ENCODE data around the gene NAB1. TPM values are rescaled to one million over a fixed set of nuclear protein-coding genes. Genes with fewer than 3 reads are reported as not detected.
A peak's percentile ranks its signal among the peaks of the same experiment; 100 is the strongest.

NAB1 gene
- total RNA-seq, 1 experiment from 2014 or later = 40.2 TPM

DNA sequence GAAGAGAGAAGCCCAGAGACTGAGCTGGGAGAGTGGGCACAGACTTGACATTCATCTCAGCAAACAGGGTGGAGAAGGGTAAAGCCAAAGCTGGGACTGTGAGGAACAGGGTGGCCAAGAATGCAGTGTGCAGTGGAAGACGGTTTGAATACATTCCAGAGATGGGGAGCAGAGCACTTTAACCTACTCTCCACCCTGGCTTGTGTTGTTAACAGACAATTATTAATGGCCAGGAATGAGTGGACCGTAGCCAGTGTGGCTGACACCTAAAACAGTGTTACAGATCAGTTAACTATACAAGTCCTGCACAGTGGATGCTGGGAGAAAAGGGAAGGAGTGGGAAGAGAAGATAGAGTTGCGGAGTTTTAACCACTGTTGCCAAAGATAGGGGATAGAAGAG, 7.4 kb upstream of the NAB1 start:
- Histone ChIP-seq H3K9me3 (ENCODE audit: control insufficient read depth, insufficient read depth, low read depth, low read length) (no peaks in the 10 kb centered on the region), H3K4me1 (ENCODE audit: control insufficient read depth, insufficient read depth, low read length) (0 out of 2 replicates have a peak, but pooled peaks cover 4% of the 10 kb centered on the region), H3K36me3 (ENCODE audit: control insufficient read depth, insufficient read depth, low read length) (no peaks in the 10 kb centered on the region), H3K27me3 (ENCODE audit: control insufficient read depth, insufficient read depth, low read length) (no peaks in the 10 kb centered on the region), H3K4me3 (ENCODE audit: low read depth in 2 of 2, low read length in 2 of 2) (no peak overlapping the region), H3K27ac (ENCODE audit: low read length) (no peak overlapping the region)
- no TSS peak for BruUV-seq (replicated peaks)
- DNase-seq (ENCODE audit: low read depth, low spot score) (no peak), ATAC-seq (no peak)
- intact Hi-C loops (cut with micrococcal nuclease; ENCODE audit: unreplicated experiment) = loop anchor here (10.0 kb wide), 1 partner anchor 107 kb away; the partner anchor contains the start of gene NEMP2
- CTCF ChIA-PET = no interaction called here
- POLR2A ChIA-PET = no interaction called here
- in situ Hi-C loops (cut with HindIII; ENCODE audit: low pct_unique_long_range_greater_than_20kb, low sequenced_read_pairs) = no loop called here
- TF ChIP-seq POLR2AphosphoS5 (IDR thresholded peaks at IDR 0.05; ENCODE audit: low read depth, low read length) (no peak), SIN3A (IDR thresholded peaks at IDR 0.05; ENCODE audit: borderline replicate concordance, insufficient read depth, low read depth, low read length) (no peak), TCF7L2 (IDR thresholded peaks at IDR 0.05; ENCODE audit: low read depth, low read length) (no peak)
- TF ChIP-seq, protein P1, sequence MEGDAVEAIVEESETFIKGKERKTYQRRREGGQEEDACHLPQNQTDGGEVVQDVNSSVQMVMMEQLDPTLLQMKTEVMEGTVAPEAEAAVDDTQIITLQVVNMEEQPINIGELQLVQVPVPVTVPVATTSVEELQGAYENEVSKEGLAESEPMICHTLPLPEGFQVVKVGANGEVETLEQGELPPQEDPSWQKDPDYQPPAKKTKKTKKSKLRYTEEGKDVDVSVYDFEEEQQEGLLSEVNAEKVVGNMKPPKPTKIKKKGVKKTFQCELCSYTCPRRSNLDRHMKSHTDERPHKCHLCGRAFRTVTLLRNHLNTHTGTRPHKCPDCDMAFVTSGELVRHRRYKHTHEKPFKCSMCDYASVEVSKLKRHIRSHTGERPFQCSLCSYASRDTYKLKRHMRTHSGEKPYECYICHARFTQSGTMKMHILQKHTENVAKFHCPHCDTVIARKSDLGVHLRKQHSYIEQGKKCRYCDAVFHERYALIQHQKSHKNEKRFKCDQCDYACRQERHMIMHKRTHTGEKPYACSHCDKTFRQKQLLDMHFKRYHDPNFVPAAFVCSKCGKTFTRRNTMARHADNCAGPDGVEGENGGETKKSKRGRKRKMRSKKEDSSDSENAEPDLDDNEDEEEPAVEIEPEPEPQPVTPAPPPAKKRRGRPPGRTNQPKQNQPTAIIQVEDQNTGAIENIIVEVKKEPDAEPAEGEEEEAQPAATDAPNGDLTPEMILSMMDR (IDR thresholded peaks at IDR 0.05) = no peak
- TF ChIP-seq, protein P2, sequence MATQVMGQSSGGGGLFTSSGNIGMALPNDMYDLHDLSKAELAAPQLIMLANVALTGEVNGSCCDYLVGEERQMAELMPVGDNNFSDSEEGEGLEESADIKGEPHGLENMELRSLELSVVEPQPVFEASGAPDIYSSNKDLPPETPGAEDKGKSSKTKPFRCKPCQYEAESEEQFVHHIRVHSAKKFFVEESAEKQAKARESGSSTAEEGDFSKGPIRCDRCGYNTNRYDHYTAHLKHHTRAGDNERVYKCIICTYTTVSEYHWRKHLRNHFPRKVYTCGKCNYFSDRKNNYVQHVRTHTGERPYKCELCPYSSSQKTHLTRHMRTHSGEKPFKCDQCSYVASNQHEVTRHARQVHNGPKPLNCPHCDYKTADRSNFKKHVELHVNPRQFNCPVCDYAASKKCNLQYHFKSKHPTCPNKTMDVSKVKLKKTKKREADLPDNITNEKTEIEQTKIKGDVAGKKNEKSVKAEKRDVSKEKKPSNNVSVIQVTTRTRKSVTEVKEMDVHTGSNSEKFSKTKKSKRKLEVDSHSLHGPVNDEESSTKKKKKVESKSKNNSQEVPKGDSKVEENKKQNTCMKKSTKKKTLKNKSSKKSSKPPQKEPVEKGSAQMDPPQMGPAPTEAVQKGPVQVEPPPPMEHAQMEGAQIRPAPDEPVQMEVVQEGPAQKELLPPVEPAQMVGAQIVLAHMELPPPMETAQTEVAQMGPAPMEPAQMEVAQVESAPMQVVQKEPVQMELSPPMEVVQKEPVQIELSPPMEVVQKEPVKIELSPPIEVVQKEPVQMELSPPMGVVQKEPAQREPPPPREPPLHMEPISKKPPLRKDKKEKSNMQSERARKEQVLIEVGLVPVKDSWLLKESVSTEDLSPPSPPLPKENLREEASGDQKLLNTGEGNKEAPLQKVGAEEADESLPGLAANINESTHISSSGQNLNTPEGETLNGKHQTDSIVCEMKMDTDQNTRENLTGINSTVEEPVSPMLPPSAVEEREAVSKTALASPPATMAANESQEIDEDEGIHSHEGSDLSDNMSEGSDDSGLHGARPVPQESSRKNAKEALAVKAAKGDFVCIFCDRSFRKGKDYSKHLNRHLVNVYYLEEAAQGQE (IDR thresholded peaks at IDR 0.05; ENCODE audit: insufficient read depth in 1 of 2, low read depth in 2 of 2, low read length in 1 of 2) = no peak

DNA sequence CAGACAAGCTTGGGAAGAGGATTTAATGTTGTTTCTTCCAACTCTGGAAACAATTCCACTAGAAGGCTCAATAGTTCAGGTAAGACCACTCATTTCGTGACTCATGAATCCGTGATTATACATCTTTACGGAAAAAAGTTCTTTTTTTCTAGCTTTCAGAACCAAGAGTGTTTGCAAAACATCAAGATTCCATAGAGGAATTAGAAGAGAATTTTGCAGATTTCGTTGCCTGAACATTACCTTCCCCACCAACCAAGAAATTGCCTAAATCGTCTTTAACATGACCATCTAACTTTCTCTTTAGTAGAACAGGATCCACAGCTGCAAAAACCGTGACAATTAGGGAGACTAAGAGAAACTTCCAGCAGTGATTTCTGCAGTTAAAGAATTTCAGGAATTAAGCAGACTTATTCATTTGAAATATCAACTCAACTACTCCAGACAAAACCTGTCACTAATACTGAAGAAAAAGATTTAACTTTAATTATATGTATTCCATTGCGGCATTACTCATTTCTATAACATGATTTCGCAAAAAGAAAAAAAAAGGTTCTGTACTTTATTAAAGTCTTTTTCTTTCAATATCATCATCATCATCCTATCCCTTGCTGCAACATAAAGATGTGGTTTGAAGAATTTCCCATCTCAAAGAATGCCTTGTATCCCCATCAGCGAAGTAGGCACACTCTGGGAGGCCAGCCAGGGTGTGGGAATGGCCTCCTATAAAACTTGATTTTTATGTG, 1.9 kb upstream of the NAB1 start:
- Histone ChIP-seq H3K27me3 (ENCODE audit: control insufficient read depth, insufficient read depth, low read length) (no peaks in the 10 kb centered on the region), H3K9me3 (ENCODE audit: control insufficient read depth, insufficient read depth, low read depth, low read length) (no peaks in the 10 kb centered on the region), H3K4me1 (ENCODE audit: control insufficient read depth, insufficient read depth, low read length) (peaks cover 12% of the 10 kb centered on the region), H3K4me3 (ENCODE audit: low read depth in 2 of 2, low read length in 2 of 2) (no peak overlapping the region), H3K27ac (ENCODE audit: low read length) (no peak overlapping the region; the same call in 1 of the 2 replicates), H3K36me3 (ENCODE audit: control insufficient read depth, insufficient read depth, low read length) (no peaks in the 10 kb centered on the region; the same call in 1 of the 2 replicates)
- BruUV-seq (replicated peaks) = TSS peak; percentile 65
- CTCF ChIA-PET = no interaction called here
- intact Hi-C loops (cut with micrococcal nuclease; ENCODE audit: unreplicated experiment) = loop anchor here (10.0 kb wide), 1 partner anchor 112 kb away; the partner anchor contains the start of gene NEMP2
- in situ Hi-C loops (cut with HindIII; ENCODE audit: low pct_unique_long_range_greater_than_20kb, low sequenced_read_pairs) = no loop called here
- DNase-seq (ENCODE audit: low read depth, low spot score) (no peak), ATAC-seq (no peak)
- POLR2A ChIA-PET = no interaction called here
- TF ChIP-seq, protein P2 (IDR thresholded peaks at IDR 0.05; ENCODE audit: insufficient read depth in 1 of 2, low read depth in 2 of 2, low read length in 1 of 2) = no peak
- no peak for TF ChIP-seq TCF7L2 (IDR thresholded peaks at IDR 0.05; ENCODE audit: low read depth, low read length)
- TF ChIP-seq SIN3A (IDR thresholded peaks at IDR 0.05; ENCODE audit: borderline replicate concordance, insufficient read depth, low read depth, low read length) = no peak
- TF ChIP-seq, protein P1 (IDR thresholded peaks at IDR 0.05) = no peak
- no peak for TF ChIP-seq POLR2AphosphoS5 (IDR thresholded peaks at IDR 0.05; ENCODE audit: low read depth, low read length)

Measured in Panc1 (cell line).